RWPE2 (cell line): Measurements from ENCODE around the gene CYP26B1.

ENCODE experiments used
- ATAC-seq: fragments of 200-7000 bp; cut with Tn5 transposase; 3 replicates; pipeline ENCODE4 v1.9.1; 2021; ENCODE audit warnings: low read depth
- DNase-seq: peaks from one replicate; pipeline ENCODE4 v3.0.0-alpha.2; 2020; ENCODE audit warnings: low spot score
- H3K27ac ChIP-seq: fragments of 450-650 bp; 2 replicates; pipeline ENCODE4 v1.5.1; 2017; ENCODE audit warnings: mild to moderate bottlenecking; ENCODE audit not compliant: poor library complexity, severe bottlenecking
- H3K27me3 ChIP-seq: fragments of 250-450 bp; sonication (Bioruptor Pico); 2 replicates; pipeline ENCODE4 v1.5.1; 2021; ENCODE audit warnings: mild to moderate bottlenecking, moderate library complexity; ENCODE audit not compliant: insufficient read depth, poor library complexity, severe bottlenecking
- H3K36me3 ChIP-seq: fragments of 250-450 bp; sonication (Bioruptor Pico); 2 replicates; pipeline ENCODE4 v1.5.1; 2020; ENCODE audit warnings: low read depth, mild to moderate bottlenecking, moderate library complexity
- H3K4me1 ChIP-seq: fragments of 250-450 bp; sonication (Bioruptor Pico); 2 replicates; pipeline ENCODE4 v1.5.1; 2021; ENCODE audit warnings: mild to moderate bottlenecking, moderate library complexity; ENCODE audit not compliant: insufficient read depth, poor library complexity, severe bottlenecking
- H3K4me3 ChIP-seq: fragments of 250-450 bp; sonication (Bioruptor Pico); 2 replicates; pipeline ENCODE4 v1.5.1; 2021; ENCODE audit warnings: mild to moderate bottlenecking, moderate library complexity; ENCODE audit not compliant: severe bottlenecking
- H3K9me3 ChIP-seq: fragments of 250-450 bp; sonication (Bioruptor Pico); 2 replicates; pipeline ENCODE4 v1.5.1; 2021; ENCODE audit warnings: mild to moderate bottlenecking, moderate library complexity; ENCODE audit not compliant: severe bottlenecking
- CTCF ChIP-seq: fragments of 450-650 bp; IDR thresholded peaks from one replicate; pipeline ENCODE4 v1.5.1; 2017; ENCODE audit warnings: mild to moderate bottlenecking, moderate library complexity; ENCODE audit not compliant: poor library complexity, severe bottlenecking

The CYP26B1 gene

GRCh38 chr2:72124376-72124775, 23.3 kb downstream of the CYP26B1 start:
- Histone ChIP-seq H3K36me3 (no peaks in the 10 kb centered on the region), H3K9me3 (no peaks in the 10 kb centered on the region), H3K4me1 (no peaks in the 10 kb centered on the region), H3K27ac (no peak overlapping the region), H3K4me3 (no peak overlapping the region), H3K27me3 (no peaks in the 10 kb centered on the region)
- DNase-seq (no peak), ATAC-seq (no peak)
- TF ChIP-seq CTCF = no peak

- H3K27ac ChIP-seq = no peak overlapping the region
- no peaks in the 10 kb centered on the region for H3K36me3 ChIP-seq
- no peak for TF ChIP-seq CTCF
- ATAC-seq (no peak), DNase-seq (no peak)
- H3K27me3 ChIP-seq = no peaks in the 10 kb centered on the region
- H3K9me3 ChIP-seq = no peaks in the 10 kb centered on the region
- peaks cover 4% of the 10 kb centered on the region for H3K4me1 ChIP-seq
- no peak overlapping the region for H3K4me3 ChIP-seq
Observed at GRCh38 chr2:72121153-72121552, 26.5 kb downstream of the CYP26B1 start.

GRCh38 chr2:72118951-72119350, 28.7 kb downstream of the CYP26B1 start:
- no peaks in the 10 kb centered on the region for H3K9me3 ChIP-seq
- TF ChIP-seq CTCF = no peak
- H3K27me3 ChIP-seq = no peaks in the 10 kb centered on the region
- H3K36me3 ChIP-seq = no peaks in the 10 kb centered on the region
- ATAC-seq (no peak), DNase-seq (no peak)
- no peak overlapping the region for H3K4me3 ChIP-seq
- no peak overlapping the region for H3K27ac ChIP-seq
- H3K4me1 ChIP-seq = peaks cover 15% of the 10 kb centered on the region

GRCh38 chr2:72118386-72118785, 29.3 kb downstream of the CYP26B1 start:
- no peak for TF ChIP-seq CTCF
- Histone ChIP-seq H3K36me3 (no peaks in the 10 kb centered on the region), H3K4me1 (peaks cover 15% of the 10 kb centered on the region), H3K9me3 (no peaks in the 10 kb centered on the region), H3K4me3 (no peak overlapping the region), H3K27ac (no peak overlapping the region), H3K27me3 (no peaks in the 10 kb centered on the region)
- ATAC-seq (no peak), DNase-seq (no peak)

GRCh38 chr2:72117718-72118117, 29.9 kb downstream of the CYP26B1 start:
- no peak for TF ChIP-seq CTCF
- Histone ChIP-seq H3K27ac (no peak overlapping the region), H3K36me3 (no peaks in the 10 kb centered on the region), H3K4me1 (peaks cover 15% of the 10 kb centered on the region), H3K27me3 (no peaks in the 10 kb centered on the region), H3K9me3 (no peaks in the 10 kb centered on the region), H3K4me3 (no peak overlapping the region)
- ATAC-seq (no peak), DNase-seq (no peak)
